ENCODE data around the gene CLDN16.

CLDN16 gene

GRCh38 chr3:190433626-190434025, 45.7 kb downstream of the CLDN16 start:
- in situ Hi-C loops (cut with MboI; ENCODE audit: low sequenced_read_pairs): no loop called here

GRCh38 chr3:190435618-190436017, 47.7 kb downstream of the CLDN16 start:
- in situ Hi-C loops (cut with MboI; ENCODE audit: low sequenced_read_pairs): no loop called here

DNA sequence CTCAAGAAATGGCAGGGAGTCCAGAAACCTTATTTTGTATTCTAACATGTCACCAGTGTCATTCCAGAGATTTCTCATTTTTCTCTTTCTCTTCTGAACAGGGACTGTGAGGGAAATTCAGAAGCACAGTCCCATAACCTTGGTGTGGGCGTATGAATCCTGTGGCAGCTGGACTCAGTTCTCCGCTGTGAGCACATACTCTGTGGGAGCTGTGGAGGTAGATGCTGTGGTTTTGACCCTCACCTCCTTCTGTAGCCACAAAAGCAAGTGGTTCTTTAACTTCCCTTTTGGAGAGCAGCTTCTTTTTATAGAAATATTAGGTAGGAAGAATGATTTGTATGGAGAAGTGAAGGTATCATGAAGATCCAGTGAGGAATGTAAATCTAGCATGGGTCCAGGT, 48.4 kb downstream of the CLDN16 start:
- in situ Hi-C loops (cut with MboI; ENCODE audit: low sequenced_read_pairs): no loop called here

DNA sequence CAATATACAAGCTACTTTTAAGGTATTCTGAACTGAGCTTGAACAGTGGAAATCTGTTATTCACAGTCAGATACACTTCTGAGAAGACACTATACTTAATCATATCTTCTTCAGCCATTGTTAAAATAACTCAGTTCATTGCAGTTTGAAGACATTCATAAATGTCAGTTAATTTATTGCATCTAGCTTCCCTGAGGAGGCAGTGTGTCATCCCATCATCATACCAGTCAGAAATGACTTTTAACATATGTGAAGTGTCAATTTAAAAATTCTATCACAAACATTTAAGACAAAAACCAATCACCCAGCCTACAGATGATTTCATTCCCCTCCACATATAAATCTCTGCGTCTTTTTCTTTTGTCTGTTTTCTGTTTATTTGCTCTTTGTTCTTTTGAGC, 54.3 kb downstream of the CLDN16 start:
- in situ Hi-C loops (cut with MboI; ENCODE audit: low sequenced_read_pairs): no loop called here

DNA sequence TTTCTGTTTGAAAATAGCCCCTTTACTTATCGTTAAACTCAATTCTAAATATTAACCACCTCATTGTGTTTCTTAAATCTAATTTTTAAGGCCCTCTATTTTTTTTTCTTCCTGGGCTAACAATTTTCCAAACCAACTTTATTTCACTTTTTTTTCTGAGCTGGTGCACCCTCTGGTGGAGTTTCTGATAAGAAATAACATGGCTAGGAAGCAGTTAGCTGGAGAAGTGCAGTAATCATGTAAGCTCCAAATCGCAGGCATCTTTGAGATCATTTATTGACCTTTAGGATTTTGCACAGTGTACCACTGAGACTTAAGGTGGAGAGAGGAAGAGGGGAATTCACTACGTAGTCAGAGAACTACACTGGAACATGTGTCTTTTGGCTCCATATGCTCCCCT, 55.3 kb downstream of the CLDN16 start:
- in situ Hi-C loops (cut with MboI; ENCODE audit: low sequenced_read_pairs): no loop called here

- in situ Hi-C loops (cut with MboI; ENCODE audit: low sequenced_read_pairs): no loop called here
Measured at GRCh38 chr3:190444006-190444405, 56.0 kb downstream of the CLDN16 start.

DNA sequence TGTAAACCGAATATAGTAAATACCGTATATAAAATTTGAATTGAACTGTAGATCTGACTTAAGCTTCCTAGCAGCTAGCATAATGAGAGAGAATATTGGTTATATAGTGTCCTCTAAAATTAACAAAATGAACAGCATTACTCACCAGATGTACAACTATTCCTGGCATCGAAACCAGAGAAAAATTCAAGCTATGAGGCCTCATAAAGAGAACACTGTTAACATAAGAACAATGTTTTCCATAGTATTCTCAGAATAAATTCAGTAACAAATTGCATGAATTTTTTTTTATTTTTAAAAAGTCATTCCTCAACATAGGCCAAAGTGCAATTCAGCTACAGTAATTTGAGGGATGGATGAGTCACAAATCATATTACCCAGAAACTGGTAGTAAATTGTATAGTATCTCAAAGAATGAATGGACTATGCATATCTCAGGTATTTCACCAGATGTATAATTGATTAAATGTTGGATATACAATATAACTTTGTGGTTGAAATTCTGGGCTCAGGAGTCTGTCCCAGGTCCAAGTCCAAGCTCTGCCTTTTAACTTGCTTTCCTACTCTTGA, 56.7 kb downstream of the CLDN16 start:
- in situ Hi-C loops (cut with MboI; ENCODE audit: low sequenced_read_pairs): no loop called here

DNA sequence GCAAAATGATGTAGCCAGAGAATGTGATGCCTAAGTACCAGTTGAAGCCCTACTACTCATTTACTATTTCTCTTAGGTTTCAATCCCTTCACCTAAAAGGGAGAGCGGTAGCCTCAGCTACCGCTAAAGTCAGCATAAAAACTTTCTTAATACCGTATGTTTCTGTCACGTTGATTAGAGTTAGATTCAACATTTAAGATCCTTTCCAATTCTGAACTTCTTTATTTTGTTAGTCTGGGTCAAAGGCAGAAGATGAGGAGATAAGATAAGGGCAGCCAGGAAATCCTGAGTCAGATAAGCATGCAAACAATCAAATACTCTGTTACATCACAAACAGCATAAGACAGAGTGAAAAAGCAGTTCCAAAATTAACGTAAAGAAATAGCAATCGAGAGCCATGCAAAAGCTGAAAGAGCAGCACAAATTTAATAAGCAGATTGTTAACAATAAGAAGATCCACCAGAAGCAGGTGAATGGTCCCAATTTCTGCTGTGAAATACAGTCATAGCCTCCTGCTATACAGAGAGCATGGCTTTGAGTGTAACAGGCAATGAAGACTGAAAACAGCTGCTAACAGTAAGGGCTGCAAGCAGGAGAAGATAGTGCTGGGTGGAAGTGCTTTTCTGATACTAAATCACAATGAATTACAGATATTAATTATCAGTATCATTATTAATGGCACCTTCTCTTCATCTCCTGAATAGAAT, 58.8 kb downstream of the CLDN16 start:
- in situ Hi-C loops (cut with MboI; ENCODE audit: low sequenced_read_pairs): no loop called here

- in situ Hi-C loops (cut with MboI; ENCODE audit: low sequenced_read_pairs): no loop called here
Measured at GRCh38 chr3:190448256-190448655, 60.3 kb downstream of the CLDN16 start.

DNA sequence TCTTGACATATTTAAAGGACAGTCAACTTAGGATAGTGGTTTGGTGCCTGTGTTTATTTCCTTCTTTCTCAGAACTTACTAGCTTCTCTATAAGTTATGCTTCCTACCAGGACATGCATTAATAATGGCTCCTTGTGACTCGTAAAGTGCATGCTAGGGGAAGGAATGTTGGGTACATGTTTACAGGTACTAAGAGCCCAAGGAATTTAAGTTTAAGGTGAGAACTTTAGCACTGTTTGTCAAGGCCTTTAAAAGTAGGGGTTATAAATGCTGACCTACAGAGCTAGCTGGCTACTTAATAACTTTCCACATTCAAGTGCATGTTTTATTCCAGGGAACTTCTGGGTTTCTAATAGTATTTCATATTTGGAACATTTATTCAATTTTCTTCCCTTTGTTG, 61.8 kb downstream of the CLDN16 start, which contains the start of gene TMEM207:
Gene TMEM207 (minus strand): TSS at position 101 of the 400 bp plus-strand sequence. CDS start 92 bp downstream, at position 9.
- in situ Hi-C loops (cut with MboI; ENCODE audit: low sequenced_read_pairs): no loop called here

DNA sequence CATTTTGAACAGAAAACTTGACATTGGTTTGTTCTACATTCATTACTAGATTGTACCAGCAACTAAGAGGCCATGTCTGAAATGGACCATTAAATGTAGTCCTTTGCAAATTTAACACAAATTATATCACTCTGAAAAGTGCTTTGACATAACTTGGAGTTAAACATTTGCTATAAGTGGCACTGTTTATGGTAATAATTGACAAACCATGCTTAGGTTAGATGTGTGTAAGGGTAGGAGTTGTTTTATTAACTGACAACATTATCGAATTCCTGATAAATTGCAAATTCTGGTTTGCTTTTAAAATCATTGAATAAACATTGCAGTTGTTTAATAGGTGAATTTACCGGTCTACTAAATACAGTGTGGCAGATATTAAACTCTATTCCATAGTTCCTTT, 67.9 kb downstream of the CLDN16 start:
- in situ Hi-C loops (cut with MboI; ENCODE audit: low sequenced_read_pairs): no loop called here

DNA sequence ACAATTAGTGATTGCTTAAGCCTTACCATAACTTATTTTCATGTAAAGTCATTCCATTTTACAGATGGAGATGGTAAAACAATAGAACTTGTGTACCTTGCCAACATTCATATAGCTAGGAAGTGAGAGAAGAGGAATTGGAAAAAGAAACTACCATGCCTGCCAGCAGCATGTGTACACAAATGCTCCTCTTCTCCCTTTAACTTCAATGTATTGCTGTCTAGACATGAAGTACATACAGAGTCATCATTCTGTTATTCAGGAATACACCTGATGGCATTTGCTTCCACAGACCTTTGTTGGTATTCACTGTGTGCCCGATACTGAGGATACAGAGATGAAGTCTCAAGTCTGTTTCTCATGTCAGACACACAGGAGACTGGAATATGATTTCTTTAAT, 68.8 kb downstream of the CLDN16 start:
- in situ Hi-C loops (cut with MboI; ENCODE audit: low sequenced_read_pairs): no loop called here

GRCh38 chr3:190458040-190458439, 70.1 kb downstream of the CLDN16 start:
- in situ Hi-C loops (cut with MboI; ENCODE audit: low sequenced_read_pairs): no loop called here

Measured in hTERT RPE-1 (cell line).